ENCODE measurements around the gene HOXD11.
A peak's percentile ranks its signal among the peaks of the same experiment; 100 is the strongest.

The HOXD11 gene

DNA sequence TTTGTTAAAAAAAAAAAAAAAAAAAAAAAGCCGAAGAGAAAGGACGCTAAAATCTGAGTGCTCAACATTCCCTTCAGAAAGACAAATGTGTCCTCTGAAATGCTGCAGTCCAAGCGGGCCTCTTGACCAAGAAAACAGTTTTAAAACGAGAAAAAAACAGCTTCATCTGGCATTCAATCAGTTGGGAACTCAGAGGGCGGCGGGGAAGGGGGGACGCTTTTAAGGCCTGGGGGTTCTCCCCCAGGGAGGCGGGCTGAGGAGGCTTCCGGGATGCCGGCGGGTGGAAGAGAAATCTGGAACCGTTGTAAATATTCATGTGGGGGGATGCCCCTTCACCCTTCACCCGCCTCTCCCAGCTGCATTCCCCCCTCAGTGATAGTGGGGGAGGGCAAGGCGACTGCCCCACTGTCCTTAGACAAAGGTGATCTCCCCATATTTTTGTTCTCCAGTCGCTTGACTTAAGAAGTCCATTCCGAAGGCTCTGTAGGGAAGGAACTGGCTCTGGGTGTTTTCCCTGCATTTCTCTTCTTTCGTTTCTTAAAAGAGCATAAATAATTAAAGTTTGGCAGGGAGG lies 3.3 kb upstream of the HOXD11 start:
- DNase-seq (ENCODE audit: low read depth, low spot score): no peak

GRCh38 chr2:176104316-176105077 lies 2.6 kb upstream of the HOXD11 start:
- DNase-seq (ENCODE audit: low read depth, low spot score): no peak
- H3K27ac ChIP-seq: peak overlapping the region; percentile 98

More for the DNA sequence above, 3.3 kb upstream of the HOXD11 start:
- peak overlapping the region; percentile 98 for H3K27ac ChIP-seq

DNA sequence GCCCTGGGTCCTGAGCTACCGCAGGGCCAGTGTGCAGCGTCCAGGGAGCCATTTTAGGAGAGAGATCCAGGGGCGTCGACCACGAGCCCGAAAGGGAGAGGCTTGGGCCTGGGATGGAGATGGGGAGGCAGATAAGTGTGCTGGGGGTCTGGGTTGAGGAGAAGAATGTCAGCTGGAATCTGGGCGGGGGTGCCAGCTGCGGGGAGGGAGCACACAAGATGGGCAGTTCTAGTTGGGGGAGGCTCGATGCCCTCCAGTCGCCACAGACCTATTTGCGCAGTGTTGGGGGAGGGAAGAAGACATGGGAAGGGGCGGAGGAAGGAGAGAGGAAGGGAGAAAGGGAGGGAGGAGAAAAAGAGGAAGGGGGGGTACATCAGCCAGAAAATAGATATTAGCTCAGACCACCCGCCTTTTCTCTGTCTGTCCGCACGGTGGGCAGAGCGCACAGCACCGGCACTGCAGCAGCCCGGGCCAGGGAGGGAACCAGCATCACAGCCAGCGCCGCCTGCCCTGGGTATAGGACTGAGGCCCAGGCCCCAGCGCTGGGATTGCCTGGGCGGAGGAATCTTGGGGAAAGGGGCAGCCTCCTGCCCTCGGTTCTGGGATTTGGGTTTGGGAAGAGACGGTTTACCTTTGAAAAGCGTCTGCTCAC lies 1.9 kb upstream of the HOXD11 start:
- no peak for DNase-seq (ENCODE audit: low read depth, low spot score)
- H3K27ac ChIP-seq: peak overlapping the region; percentile 98

- no peak for DNase-seq (ENCODE audit: low read depth, low spot score)
- H3K27ac ChIP-seq: peak overlapping the region; percentile 98
Measured at GRCh38 chr2:176105730-176106580, 1.1 kb upstream of the HOXD11 start.

- no peak for DNase-seq (ENCODE audit: low read depth, low spot score)
- H3K27ac ChIP-seq: peak overlapping the region; percentile 98
Measured at GRCh38 chr2:176107731-176108181, 676 bp downstream of the HOXD11 start.

DNA sequence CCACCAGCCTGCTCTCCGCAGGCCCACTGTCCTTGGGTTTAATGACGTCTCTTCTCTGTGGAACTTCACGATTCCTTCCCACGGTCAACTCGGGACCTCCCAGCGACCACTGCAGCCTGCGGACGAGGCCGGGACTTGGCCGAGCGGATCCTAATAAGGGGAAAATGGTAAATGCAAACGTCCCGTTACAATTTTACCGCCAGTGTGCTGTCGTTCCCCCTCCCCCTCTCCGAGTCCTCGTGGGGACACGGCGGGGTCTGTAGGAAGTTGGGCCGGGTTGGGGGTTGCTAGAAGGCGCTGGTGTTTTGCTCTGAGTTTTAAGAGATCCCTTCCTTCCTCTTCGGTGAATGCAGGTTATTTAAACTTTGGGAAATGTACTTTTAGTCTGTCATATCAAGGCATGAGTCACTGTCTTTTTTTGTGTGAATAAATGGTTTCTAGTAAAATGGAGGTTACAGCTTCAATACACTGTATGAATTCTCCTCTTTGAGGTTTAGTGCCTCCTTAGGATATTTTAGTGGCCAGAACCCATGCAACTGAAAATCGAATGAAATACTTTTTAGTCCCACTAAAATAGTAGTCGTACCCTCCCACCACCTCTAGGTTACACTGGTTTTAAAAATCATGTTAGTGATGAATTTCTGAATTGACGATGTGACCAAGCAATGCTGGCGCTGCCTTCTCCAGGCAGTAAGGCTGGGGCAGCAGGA lies 2.3 kb downstream of the HOXD11 start:
- peak overlapping the region; percentile 98 for H3K27ac ChIP-seq
- DNase-seq (ENCODE audit: low read depth, low spot score): no peak

- DNase-seq (ENCODE audit: low read depth, low spot score): no peak
- peak overlapping the region; percentile 98 for H3K27ac ChIP-seq
Measured at GRCh38 chr2:176109946-176110345, 2.9 kb downstream of the HOXD11 start.

- no peak overlapping the region for H3K27ac ChIP-seq
- DNase-seq (ENCODE audit: low read depth, low spot score): no peak
Measured at GRCh38 chr2:176110415-176111308, 3.6 kb downstream of the HOXD11 start.

GRCh38 chr2:176111309-176111663 lies 4.2 kb downstream of the HOXD11 start:
- no peak overlapping the region for H3K27ac ChIP-seq
- no peak for DNase-seq (ENCODE audit: low read depth, low spot score)

DNA sequence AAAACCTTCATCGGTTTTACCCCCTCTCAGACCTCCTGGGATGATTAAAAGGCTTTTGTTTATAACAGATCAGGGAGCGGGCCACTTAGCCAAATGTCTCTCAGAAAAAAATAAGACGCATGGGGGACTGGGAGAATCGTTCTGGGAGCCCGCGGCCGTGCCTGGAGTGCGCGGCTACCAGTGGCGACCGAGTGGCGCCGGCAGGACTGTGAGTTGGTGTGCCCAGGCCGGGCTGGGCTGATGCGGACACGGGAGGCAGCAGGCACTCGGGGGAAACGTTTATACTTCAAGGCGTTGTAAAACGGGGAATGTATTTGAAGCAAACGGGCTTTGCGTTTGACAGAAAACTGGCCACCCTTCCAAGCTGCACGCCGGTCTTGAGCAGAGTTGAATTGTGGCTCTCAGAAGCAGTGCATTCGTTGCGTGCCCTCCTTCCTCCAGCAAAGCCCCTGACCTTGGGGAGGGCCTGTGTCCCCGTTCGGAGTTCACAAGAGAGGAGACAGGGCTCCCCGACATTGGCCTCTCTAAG lies 4.8 kb downstream of the HOXD11 start:
- DNase-seq (ENCODE audit: low read depth, low spot score): no peak
- H3K27ac ChIP-seq: no peak overlapping the region

- H3K27ac ChIP-seq: no peak overlapping the region
- DNase-seq (ENCODE audit: low read depth, low spot score): no peak
Measured at GRCh38 chr2:176112375-176113302, 5.6 kb downstream of the HOXD11 start.

DNA sequence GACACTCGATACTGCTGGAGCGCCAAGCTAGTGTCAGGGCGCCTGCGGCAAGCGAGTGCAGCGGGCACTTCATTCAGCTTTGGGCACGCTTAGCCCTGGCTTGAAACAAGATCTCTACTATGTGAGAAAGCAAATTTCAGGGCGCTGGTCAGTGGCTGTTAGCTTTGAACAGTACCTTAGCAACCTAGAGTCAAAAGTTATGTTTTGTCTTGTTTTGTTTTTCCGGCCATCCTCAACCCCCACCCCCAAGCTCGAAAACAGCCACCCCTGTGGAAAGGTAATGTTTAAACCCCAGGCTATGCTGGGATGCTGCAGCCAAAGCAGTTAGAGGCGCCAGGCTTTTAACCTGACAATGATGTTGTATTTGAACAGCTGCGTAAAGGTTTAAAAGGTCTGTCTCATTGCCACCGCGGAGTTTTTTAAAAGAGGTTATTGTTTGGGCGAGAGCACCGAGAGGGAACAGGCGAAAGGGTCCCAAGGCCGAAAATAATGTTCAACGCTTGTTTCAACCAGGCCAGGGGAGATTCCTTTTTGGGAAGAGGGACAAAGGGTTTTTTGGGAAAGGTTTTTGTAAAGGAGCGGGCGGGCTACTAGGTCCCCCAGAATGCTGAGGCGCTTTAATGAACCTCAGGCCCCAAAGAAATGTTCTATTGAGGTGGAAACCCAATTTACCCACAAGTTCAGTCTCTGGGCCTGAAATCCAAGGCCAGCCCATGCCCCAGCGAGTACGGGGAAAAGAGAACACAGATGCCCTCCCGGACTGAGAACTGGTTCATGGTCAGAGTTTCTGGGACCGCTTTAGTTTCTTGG lies 7.2 kb downstream of the HOXD11 start:
- no peak for DNase-seq (ENCODE audit: low read depth, low spot score)
- peak overlapping the region; percentile 54 for H3K27ac ChIP-seq

- peak overlapping the region; percentile 54 for H3K27ac ChIP-seq
- no peak for DNase-seq (ENCODE audit: low read depth, low spot score)
Measured at GRCh38 chr2:176114930-176115625, 8.0 kb downstream of the HOXD11 start.

DNA sequence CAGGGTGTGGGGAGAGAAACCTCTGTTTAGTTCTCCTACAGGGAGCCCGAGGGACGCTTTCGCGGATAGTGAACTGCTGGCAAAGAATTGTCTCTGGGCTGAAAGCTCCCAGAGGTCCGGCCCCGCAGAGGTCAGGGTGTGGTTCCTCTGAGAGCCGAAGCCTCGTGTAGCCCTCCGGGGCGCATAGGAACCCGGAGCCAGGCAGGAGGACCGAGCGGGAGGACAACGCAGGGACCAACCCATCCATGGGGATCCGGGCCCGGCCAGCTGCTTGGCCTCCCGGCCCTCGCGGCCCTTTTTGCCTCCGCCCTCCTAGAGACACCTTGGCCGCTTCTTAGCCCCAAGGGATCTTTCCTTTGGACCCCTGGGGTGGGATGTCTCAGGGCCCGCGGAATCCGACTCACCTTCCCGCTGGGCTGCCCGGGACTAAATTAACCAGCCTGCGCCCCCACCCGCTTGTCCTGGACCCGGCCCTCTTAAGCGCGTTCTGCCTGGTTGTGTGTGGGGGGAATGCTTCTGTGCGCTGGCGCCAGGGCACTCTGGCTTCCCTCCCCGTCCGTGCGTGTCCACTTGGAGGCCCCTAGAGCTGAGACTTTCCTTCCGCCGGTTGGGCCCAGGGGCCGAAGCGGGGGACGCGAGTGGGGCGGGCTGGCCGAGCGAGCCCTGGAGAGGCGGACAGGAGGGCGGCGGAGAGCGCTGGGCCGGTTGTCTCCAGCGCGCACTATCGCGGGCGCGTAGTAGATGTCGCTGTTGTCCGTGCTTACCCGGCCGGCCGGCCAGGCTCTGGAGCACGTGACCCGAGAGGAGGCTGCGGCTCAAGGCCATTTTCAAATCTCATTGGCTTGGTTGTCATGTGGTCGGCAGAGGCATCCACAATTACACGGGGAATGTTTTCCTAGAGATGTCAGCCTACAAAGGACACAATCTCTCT lies 9.1 kb downstream of the HOXD11 start, which contains the start of gene HOXD10:
HOXD10 (plus strand) TSS at position 896 of the 931 bp plus-strand sequence. CDS start 56 bp downstream, outside the sequence.
- DNase-seq (ENCODE audit: low read depth, low spot score): no peak
- H3K27ac ChIP-seq: peak within 1 kb of the TSS; percentile 54
